HuH-7 (cell line): ENCODE results near the gene CCT8L2.
"Not testable (repeated sequence)": the region's sequence is repeated elsewhere in the genome, so short reads cannot be mapped to it uniquely, and the experiment has no call there.

Source experiments
- DNase-seq: peaks from one replicate; pipeline ENCODE4 v3.0.0; 2011; ENCODE audit warnings: low spot score

CCT8L2 gene

DNA sequence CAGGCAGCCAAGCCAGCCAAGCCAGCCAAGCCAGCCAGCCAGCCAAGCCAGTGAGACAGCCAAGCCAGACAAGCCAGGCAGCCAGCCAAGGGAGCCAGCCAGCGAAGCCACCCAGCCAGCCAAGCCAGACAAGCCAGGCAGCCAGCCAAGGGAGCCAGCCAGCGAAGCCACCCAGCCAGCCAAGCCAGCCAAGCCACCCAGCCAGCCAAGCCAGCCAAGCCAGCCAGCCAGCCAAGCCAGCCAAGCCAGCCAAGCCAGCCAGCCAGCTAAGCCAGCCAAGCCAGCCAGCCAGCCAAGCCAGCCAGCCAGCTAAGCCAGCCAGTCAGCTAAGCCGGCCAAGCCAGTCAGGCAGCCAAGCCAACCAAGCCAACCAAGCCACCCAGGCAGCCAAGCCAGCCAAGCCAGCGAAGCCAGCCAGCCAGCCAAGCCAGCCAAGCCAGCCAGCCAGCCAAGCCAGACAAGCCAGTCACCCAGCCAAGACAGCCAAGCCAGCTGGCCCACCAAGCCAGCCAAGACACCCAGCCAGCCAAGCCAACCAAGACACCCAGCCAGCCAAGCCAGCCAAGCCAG lies 34.1 kb downstream of the CCT8L2 start:
- not testable (repeated sequence) for DNase-seq

DNA sequence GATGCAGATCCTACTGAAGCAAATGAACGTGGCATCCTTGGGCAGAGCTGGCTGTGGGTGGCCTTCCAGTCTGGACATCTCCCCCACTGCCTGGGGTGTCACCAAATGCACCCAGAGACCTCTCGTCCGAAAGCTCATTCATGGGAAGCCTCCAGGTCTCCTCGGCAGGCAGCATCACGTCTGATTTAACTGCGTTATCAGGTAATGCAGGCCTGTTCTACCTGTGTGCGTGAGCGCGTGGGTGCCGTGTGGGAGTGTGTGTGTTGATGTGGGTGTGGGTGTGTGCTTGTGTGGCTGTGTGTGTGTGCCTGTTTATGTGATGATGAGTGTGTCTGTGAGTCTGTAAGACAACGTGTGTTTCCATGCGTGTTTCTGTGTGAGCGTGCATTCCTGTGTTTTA lies 35.1 kb downstream of the CCT8L2 start:
- not testable (repeated sequence) for DNase-seq

DNA sequence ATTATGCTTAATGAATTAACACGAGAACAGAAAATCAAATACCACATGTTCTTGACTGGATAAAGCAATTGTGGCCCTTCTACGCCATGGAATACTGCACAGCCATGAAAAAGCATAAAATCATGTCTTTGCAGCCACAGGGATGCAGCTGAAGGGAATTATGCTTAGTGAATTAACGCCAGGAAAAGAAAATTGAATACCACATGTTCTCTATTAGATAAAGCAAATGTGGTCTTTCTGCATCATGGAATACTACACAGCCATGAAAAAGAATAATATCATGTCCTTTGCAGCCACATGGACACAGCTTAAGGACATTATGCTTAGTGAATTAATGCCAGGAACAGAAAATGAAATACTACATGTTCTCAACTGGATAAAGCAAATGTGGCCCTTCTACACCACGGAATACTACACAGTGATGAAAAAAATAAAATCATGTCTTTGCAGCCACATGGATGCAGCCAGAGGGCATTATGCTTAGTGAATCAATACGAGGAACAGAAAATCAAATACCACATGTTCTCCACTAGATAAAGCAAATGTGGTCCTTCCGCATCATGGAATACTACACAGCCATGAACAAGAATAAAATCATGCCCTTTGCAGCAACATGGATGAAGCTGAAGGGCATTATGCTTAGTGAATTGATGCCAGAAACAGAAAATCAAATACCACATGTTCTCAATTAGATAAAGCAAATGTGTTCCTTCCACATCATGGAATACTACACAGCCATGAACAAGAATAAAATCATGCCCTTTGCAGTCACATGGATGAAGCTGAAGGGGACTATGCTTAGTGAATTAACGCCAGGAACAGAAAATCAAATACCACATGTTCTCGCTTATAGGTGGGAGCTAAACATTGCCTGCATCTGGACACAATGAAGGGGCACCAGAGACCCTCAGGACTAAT lies 37.3 kb downstream of the CCT8L2 start:
- not testable (repeated sequence) for DNase-seq

DNA sequence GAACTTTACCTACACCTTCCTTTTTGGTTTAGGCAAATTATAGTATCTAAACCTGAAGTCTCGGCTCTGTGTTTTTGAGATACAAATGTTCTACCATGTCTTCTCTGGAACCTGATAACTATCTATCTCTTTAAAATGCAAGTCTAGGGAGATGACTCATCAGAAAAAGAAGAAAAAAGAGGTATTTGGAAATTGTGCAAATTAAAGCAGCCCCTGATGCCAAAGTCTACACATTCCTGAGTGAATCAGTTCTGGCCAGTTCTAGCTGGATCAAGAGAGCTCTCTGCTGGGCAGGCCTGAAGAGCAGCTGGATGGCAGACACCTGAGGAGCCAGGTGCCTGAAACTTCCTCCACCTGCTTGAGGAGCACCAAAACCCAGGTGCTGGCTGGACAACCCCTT lies 49.3 kb downstream of the CCT8L2 start:
- not testable (repeated sequence) for DNase-seq
